Cardiac muscle cell (in vitro differentiated cells and primary cell): ENCODE measurements around the gene IGF2BP2. TPM values are rescaled to one million over a fixed set of nuclear protein-coding genes. Genes with fewer than 3 reads are reported as not detected.
"Not testable (repeated sequence)": the region's sequence is repeated elsewhere in the genome, so short reads cannot be mapped to it uniquely, and the experiment has no call there.

Experiments
- DNase-seq, 2 donors: peaks; one replicate each; pipeline versions ENCODE4 v3.0.0 to v3.0.0-alpha.2; 2010 to 2017; ENCODE audit warnings: low read depth in 1 of 2, low spot score in 1 of 2
- H3K27ac ChIP-seq: fragments of 200-600 bp; sonication (generic); 2 replicates; pipeline ENCODE4 v1.5.1; 2016
- H3K27me3 ChIP-seq: fragments of 200-600 bp; sonication (generic); 2 replicates; pipeline ENCODE4 v1.6.0; 2016; ENCODE audit warnings: control low read depth
- H3K36me3 ChIP-seq: fragments of 200-600 bp; sonication (generic); 2 replicates; pipeline ENCODE4 v1.5.1; 2016; ENCODE audit warnings: control low read depth
- H3K4me1 ChIP-seq: fragments of 200-600 bp; sonication (generic); 2 replicates; pipeline ENCODE4 v1.8.1; 2017; ENCODE audit warnings: low read depth, mild to moderate bottlenecking, mixed run types
- H3K4me3 ChIP-seq: fragments of 200-600 bp; sonication (generic); 2 replicates; pipeline ENCODE4 v1.5.1; 2016; ENCODE audit warnings: mild to moderate bottlenecking
- H3K9me3 ChIP-seq: fragments of 200-600 bp; sonication (generic); 2 replicates; pipeline ENCODE4 v1.5.1; 2017; ENCODE audit warnings: low read depth, mild to moderate bottlenecking, control low read depth
- polyA plus RNA-seq: library from polyadenylated mRNA; unstranded; fragments of >200 nt; fragmentation: Nextera tagmentation; extraction: Ambion mirVana; gene quantifications from 2 replicates; pipeline ENCODE4 v1.2.1, GENCODE V29; 2016
- total RNA-seq: library from RNA; depleted of rRNA; stranded (reverse); fragments of >200 nt; gene quantifications from 2 replicates; pipeline ENCODE4 v1.2.3, GENCODE V29; 2016
- TF ChIP-seq, protein P1 (sequence below): IDR thresholded peaks from 2 replicates; pipeline ENCODE4 v1.5.1; 2012; ENCODE audit warnings: low read depth, mild to moderate bottlenecking, low read length

IGF2BP2 gene
- total and polyA plus RNA-seq, 2 experiments from 2014 or later: 119 to 129 TPM

DNA sequence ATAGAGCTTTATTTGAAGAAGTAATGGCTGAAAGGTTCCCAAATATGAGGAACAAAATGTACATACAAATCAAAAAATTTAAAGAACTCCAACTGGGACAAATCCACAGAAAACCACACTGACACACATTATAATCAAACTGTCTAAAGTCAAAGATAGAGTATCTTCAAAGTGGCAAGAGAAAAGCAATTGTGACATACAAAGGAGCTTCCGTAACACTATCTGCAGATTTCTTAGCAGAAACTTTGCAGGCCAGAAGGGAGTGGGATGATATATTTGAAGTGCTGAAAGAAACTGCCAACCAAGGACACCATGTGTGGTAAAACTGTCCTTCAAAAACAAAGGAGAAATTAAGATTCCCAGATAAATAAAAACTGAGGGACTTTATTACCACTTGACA, 146.8 kb downstream of the IGF2BP2 start:
- no peaks in the 10 kb centered on the region for H3K4me1 ChIP-seq
- TF ChIP-seq, protein P1, sequence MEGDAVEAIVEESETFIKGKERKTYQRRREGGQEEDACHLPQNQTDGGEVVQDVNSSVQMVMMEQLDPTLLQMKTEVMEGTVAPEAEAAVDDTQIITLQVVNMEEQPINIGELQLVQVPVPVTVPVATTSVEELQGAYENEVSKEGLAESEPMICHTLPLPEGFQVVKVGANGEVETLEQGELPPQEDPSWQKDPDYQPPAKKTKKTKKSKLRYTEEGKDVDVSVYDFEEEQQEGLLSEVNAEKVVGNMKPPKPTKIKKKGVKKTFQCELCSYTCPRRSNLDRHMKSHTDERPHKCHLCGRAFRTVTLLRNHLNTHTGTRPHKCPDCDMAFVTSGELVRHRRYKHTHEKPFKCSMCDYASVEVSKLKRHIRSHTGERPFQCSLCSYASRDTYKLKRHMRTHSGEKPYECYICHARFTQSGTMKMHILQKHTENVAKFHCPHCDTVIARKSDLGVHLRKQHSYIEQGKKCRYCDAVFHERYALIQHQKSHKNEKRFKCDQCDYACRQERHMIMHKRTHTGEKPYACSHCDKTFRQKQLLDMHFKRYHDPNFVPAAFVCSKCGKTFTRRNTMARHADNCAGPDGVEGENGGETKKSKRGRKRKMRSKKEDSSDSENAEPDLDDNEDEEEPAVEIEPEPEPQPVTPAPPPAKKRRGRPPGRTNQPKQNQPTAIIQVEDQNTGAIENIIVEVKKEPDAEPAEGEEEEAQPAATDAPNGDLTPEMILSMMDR: no peak
- H3K36me3 ChIP-seq: peaks cover 40% of the 10 kb centered on the region
- no peak overlapping the region for H3K4me3 ChIP-seq
- DNase-seq: no peak
- H3K27me3 ChIP-seq: no peaks in the 10 kb centered on the region
- peak overlapping the region; percentile 3 for H3K27ac ChIP-seq
- H3K9me3 ChIP-seq: no peaks in the 10 kb centered on the region

DNA sequence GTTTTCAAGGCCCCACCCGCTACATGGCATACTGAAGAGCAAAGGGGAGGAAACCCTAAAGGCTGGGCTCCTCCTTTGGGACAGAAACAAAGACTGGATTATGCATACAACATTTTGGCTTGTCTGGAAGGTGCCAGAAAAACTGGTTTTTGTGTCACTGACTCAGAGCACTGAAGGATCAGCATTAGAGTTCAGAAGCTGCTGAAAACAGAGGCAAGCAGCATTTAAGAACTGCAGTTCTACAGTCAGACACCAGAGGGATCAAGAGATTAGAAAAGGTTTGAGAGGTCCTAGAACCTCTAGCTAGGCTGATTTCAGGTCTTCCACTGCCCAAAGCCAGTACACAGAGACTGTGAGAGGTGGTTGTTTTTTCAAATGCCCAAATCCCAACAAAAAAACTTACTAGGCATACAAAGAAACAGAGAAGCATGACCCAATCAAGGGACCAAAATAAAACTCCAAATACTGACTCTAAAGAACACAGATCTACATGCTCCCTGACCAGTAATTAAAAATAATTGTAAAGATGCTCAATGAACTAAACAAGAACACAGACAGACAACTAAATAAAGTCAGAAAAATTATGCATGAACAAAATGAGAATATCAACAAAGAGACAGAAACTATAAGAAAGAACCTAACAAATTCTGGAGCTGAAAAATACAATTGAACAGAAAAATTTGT, 147.6 kb downstream of the IGF2BP2 start:
- no peaks in the 10 kb centered on the region for H3K27me3 ChIP-seq

DNA sequence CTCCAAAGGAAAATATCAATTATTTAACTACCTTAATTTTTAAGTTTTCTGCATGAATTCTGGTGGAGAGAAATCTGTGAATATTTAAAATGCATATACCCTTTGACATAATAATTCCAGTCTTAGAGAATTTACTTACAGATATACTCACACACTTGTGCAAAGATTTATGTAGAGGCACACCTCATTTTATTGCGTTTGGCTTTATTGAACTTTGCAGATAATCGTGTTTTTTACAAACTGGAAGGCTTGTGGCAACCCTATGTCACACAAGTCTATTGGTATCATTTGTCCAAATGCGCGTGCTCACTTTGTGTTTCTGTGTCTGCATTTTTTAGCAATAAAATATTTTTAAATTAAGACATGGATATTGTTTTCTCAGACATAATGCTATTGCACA, 157.3 kb downstream of the IGF2BP2 start:
- no peak for DNase-seq
- TF ChIP-seq, protein P1: no peak
- Histone ChIP-seq H3K9me3 (no peaks in the 10 kb centered on the region), H3K4me1 (no peaks in the 10 kb centered on the region), H3K27ac (no peak overlapping the region), H3K36me3 (peaks cover 67% of the 10 kb centered on the region), H3K4me3 (no peak overlapping the region), H3K27me3 (no peaks in the 10 kb centered on the region)

More for the DNA sequence above, 147.6 kb downstream of the IGF2BP2 start:
- TF ChIP-seq, protein P1: peak; percentile 83
- Histone ChIP-seq H3K9me3 (no peaks in the 10 kb centered on the region), H3K27ac (no peak overlapping the region), H3K4me3 (no peak overlapping the region), H3K4me1 (no peaks in the 10 kb centered on the region), H3K36me3 (peaks cover 41% of the 10 kb centered on the region)
- peak; percentile 69 to 83 for DNase-seq

DNA sequence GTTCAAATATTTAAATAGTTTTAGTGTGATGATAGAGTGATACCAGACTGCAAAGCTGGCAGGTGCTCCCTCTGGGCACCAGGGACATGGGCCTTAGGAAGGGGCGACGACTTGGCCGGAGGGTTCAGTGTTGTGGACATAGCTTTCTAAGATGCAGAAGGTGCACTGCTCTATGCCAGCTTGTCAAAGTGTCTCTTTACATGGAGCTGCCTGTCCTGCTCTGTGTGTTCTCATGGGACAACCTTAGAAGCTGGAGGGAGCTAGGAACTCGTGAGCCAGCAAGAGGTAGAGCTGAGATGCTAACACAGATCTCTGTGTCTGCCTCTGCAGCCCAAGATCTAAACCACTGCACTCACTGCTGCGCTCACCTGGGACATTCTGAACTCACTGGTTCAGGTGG, 160.9 kb downstream of the IGF2BP2 start:
- Histone ChIP-seq H3K4me3 (no peak overlapping the region), H3K9me3 (no peaks in the 10 kb centered on the region), H3K36me3 (peaks cover 36% of the 10 kb centered on the region), H3K27ac (no peak overlapping the region), H3K4me1 (no peaks in the 10 kb centered on the region), H3K27me3 (no peaks in the 10 kb centered on the region)
- DNase-seq: no peak
- TF ChIP-seq, protein P1: no peak

DNA sequence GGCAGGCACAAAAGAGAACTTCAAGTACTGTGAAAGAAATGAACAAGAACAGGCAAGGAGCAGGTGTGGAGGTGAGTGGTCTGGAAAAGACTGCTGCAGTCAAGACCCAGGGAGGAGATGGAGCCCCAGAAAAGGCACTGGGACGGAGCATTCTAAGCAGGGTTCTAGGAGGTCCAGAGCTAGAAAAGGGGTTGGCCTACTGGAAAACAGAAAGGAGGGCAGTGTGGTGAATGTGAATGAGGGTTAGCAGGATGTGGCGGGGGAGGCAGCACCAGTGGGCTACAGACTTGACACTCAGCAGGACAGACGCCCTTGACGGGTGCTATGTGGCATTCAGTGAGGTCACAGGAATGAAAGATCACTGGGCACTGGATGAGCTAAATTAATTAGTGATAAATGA, 163.1 kb downstream of the IGF2BP2 start:
- peaks cover 33% of the 10 kb centered on the region for H3K36me3 ChIP-seq
- H3K27ac ChIP-seq: peak overlapping the region; percentile 58
- H3K27me3 ChIP-seq: no peaks in the 10 kb centered on the region
- H3K9me3 ChIP-seq: no peaks in the 10 kb centered on the region
- H3K4me1 ChIP-seq: no peaks in the 10 kb centered on the region
- no peak overlapping the region for H3K4me3 ChIP-seq
- DNase-seq: no peak
- TF ChIP-seq, protein P1: no peak

DNA sequence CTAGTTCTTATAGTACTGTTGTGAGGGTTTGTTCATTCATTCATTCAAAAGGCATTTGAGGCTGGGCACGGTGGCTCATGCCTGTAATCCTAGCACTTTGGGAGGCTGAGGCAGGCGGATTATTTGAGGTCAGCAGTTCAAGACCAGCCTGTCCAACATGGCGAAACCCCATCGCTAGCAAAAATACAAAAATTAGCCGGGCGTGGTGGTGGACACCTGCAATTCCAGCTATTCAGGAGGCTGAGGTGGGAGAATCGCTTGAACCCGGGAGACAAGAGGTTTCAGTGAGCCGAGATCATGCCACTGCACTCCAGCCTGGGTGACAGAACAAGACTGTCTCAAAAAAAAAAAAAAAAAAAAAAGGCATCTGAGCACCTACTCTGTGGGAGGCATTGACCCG, 163.5 kb downstream of the IGF2BP2 start:
- Histone ChIP-seq H3K36me3 (peaks cover 37% of the 10 kb centered on the region), H3K27ac (peak overlapping the region; percentile 58)
- not testable (repeated sequence) for DNase-seq, H3K27me3 ChIP-seq, H3K4me3 ChIP-seq, H3K4me1 ChIP-seq, H3K9me3 ChIP-seq
